ENCODE measurements around the gene CENPT.

CENPT gene

DNA sequence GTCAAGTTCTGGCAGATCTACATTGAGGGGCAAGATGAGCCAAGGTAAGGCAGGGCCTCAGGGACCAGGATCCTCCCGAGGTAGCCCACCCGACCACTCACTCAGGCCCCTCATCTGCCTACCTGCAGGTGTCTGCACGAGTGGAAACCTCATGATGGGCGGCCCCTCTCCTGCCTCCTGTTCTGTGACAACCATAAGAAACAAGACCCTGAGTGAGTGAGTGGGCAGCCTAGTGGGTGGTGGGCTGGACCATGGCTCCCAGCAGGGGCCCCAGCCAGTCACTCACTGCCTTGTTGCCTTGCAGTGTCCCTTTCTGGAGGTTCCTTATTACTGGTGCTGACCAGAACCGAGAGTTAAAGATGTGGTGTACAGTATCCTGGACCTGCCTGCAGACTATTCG is 30.7 kb upstream of the CENPT start:
- no peak for DNase-seq (ENCODE audit: low read depth)
- H3K4me3 ChIP-seq (ENCODE audit: low read depth, low read length), result no peak overlapping the region
- TF ChIP-seq, protein P1, sequence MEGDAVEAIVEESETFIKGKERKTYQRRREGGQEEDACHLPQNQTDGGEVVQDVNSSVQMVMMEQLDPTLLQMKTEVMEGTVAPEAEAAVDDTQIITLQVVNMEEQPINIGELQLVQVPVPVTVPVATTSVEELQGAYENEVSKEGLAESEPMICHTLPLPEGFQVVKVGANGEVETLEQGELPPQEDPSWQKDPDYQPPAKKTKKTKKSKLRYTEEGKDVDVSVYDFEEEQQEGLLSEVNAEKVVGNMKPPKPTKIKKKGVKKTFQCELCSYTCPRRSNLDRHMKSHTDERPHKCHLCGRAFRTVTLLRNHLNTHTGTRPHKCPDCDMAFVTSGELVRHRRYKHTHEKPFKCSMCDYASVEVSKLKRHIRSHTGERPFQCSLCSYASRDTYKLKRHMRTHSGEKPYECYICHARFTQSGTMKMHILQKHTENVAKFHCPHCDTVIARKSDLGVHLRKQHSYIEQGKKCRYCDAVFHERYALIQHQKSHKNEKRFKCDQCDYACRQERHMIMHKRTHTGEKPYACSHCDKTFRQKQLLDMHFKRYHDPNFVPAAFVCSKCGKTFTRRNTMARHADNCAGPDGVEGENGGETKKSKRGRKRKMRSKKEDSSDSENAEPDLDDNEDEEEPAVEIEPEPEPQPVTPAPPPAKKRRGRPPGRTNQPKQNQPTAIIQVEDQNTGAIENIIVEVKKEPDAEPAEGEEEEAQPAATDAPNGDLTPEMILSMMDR (IDR thresholded peaks at IDR 0.05; ENCODE audit: insufficient read depth, low read depth, low read length, missing control alignments), result no peak

DNA sequence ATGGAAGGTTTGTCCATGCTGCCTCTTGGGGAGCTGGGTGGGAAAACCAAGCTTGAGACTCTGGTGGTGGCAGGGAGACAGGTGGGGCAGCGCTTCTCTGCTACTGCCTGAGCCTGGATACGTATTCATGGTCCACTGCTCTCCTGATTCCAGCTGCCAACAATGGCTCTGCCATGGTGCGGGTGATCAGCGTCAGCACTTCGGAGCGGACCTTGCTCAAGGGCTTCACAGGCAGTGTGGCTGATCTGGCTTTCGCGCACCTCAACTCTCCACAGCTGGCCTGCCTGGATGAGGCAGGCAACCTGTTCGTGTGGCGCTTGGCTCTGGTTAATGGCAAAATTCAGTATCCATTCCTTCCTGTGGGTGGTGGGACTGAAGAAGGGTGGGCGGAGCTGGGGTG is 29.6 kb upstream of the CENPT start:
- TF ChIP-seq, protein P1 (IDR thresholded peaks at IDR 0.05; ENCODE audit: insufficient read depth, low read depth, low read length, missing control alignments), result no peak
- H3K4me3 ChIP-seq (ENCODE audit: low read depth, low read length), result no peak overlapping the region
- no peak for DNase-seq (ENCODE audit: low read depth)

DNA sequence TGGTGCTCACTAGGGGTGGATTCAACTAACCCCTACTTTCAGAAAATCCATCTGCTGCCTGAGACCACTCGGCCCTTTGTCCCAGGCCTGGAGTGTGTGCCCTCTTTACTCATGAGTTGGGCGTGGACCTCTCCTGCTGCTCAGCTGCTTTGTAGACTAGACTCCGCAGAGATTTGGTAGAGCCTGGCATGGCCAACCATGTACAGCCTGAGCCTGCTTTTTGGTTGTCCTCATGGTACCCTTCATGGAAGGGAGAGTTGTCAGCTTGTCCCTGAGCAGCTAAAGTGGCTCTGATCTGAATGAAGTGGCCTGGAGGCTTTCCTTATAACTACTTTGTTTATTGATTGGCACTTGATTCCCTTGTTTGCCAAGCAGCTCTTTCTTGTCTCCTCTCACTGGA is 26.9 kb upstream of the CENPT start:
- peak overlapping the region; percentile 95 for H3K4me3 ChIP-seq (ENCODE audit: low read depth, low read length)
- TF ChIP-seq, protein P1 (IDR thresholded peaks at IDR 0.05; ENCODE audit: insufficient read depth, low read depth, low read length, missing control alignments), result no peak
- DNase-seq (ENCODE audit: low read depth), result no peak

DNA sequence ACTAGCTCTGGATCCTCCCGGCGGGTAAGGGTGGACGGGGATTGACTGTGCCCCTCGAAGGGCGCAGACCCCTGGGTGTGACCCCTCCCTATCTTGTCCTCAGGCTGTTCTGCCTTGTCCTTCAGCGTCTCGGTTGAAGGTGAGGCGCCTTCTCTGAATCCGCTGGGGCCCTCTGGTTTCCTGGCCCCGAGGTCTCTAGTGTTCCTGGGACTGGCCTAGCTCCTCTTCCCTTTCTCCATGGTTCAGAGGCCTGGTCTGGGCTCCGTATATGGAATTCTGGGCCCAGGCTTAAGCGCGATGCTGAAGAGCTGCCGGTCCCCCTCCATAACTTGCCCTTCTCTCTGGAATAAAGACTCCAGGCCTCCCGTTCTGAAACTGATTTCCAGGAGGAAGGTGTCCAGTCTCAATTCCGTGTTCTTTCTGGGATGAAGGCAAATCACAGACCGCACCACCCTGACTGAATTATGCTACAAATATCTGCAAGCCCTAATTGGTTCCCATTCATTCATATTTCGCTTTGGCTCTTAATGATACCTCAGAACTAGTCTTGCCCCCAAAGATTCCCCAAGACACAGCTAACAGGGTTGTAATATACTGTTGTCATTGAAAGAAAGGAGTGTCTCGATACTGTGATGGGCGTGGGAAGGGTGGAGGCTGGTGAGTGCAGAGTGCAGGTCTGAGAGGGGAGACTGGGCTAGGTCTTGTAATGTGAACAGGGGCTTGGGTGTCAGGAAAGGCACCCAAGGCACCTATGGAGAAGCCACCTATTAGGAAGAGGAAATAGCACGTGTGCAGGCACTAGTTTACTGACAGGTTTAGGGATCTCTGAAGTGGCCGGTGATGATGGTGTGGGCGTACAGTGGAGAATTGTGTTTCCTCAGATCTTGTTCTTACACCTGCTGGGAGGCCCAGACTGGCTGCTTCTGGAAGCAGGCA is 26.2 kb upstream of the CENPT start:
- TF ChIP-seq, protein P1 (IDR thresholded peaks at IDR 0.05; ENCODE audit: insufficient read depth, low read depth, low read length, missing control alignments), result no peak
- no peak for DNase-seq (ENCODE audit: low read depth)
- H3K4me3 ChIP-seq (ENCODE audit: low read depth, low read length), result peak overlapping the region; percentile 95

DNA sequence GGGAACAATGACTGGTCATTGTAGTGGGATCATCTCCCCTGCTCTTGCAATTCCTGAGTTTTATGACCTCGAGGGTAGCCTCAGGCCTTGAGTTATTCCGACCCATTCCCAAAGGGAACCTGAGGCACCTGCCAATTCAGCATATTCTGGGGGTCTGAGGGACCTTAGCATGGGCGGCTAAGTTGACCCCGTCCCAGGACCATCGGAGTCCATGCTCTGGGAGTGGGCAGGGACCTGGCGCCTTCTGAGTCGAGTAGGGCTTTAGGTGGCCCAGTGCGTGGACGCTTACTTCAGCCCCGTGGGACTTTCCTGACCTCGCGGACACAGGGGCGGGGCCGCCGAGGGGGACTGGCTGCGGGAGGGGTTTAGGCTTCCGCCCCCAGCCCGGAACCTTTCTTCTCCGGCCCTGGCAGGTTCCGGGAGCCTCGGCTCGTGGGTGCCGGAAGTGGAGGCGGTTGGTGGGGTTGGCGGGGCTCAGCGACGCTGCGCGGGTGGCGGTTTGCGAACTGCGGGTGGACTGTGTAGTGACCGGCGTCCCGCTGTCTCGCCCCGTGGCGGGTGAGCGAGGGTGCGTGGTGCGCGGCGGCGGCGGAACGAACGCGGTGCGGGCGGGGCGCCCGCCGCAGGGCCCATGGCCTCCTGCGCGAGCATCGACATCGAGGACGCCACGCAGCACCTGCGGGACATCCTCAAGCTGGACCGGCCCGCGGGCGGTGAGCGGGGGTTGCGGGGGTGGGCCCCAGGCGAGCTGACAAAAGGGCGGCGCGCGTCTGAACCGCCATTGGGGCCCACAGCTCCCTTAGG is 25.3 kb upstream of the CENPT start, which contains the start of gene EDC4:
TSS of gene EDC4 (plus strand) at position 422 of the 804 bp plus-strand sequence. CDS start at position 632, 210 bp downstream.
- TF ChIP-seq, protein P1 (IDR thresholded peaks at IDR 0.05; ENCODE audit: insufficient read depth, low read depth, low read length, missing control alignments), result no peak
- H3K4me3 ChIP-seq (ENCODE audit: low read depth, low read length), result peak within 1 kb of the TSS; percentile 95
- peak; percentile 91 for DNase-seq (ENCODE audit: low read depth)

DNA sequence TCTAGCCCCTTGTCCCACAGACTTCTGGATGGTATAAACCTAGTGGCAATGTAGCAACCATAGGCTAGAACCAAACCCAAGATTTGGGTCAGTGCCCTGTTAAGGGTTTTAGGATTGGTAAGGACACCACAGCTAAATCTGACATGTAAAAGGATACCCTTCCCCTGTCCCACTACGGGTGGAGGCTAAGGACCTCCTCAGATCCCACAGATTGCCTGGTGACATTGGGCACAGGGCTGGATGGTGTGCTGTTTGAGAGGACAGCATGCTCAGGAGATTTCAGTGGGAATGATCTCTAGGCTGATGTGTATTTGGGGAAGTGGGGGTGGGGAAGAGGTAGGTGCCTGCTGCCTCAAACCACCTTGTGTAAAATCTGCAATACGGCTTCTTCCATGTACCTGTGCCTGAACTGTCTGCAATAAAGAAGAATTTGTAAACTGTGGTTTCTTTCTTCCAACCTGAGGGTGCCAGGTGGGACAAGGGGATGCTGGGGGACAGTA is 24.7 kb upstream of the CENPT start:
- no peak overlapping the region for H3K4me3 ChIP-seq (ENCODE audit: low read depth, low read length)
- TF ChIP-seq, protein P1 (IDR thresholded peaks at IDR 0.05; ENCODE audit: insufficient read depth, low read depth, low read length, missing control alignments), result no peak
- DNase-seq (ENCODE audit: low read depth), result no peak
